Stimulated activated CD4-positive, alpha-beta T cell treated with anti-CD3 and anti-CD28 coated beads, Interleukin-12 subunit alpha, Interleukin-12 subunit beta, amount 100 ng/mL, for 4 hours (primary cell): ENCODE results near the gene BMP8A.
A peak's percentile ranks its signal among the peaks of the same experiment; 100 is the strongest.
"Not testable (repeated sequence)": the region's sequence is repeated elsewhere in the genome, so short reads cannot be mapped to it uniquely, and the experiment has no call there.

Experiments used
- DNase-seq: peaks from one replicate; pipeline ENCODE4 v3.0.0-alpha.2; 2020

BMP8A gene

GRCh38 chr1:39484564-39484963 lies 6.9 kb upstream of the BMP8A start:
- no peak for DNase-seq

GRCh38 chr1:39485046-39485803 lies 6.2 kb upstream of the BMP8A start:
- no peak for DNase-seq

GRCh38 chr1:39488012-39488545 lies 3.4 kb upstream of the BMP8A start:
- DNase-seq: no peak

- no peak for DNase-seq
Observed at GRCh38 chr1:39488793-39489566, 2.5 kb upstream of the BMP8A start.

GRCh38 chr1:39489567-39490239 lies 1.7 kb upstream of the BMP8A start:
- no peak for DNase-seq

- DNase-seq: peak; percentile 19
Observed at GRCh38 chr1:39490596-39491145, 765 bp upstream of the BMP8A start.

GRCh38 chr1:39492118-39493042 lies 944 bp downstream of the BMP8A start:
- DNase-seq: not testable (repeated sequence)

- not testable (repeated sequence) for DNase-seq
Observed at GRCh38 chr1:39493043-39493810, 1.8 kb downstream of the BMP8A start.

- DNase-seq: no peak
Observed at GRCh38 chr1:39494671-39495410, 3.4 kb downstream of the BMP8A start.

GRCh38 chr1:39496520-39496919 lies 5.1 kb downstream of the BMP8A start:
- DNase-seq: not testable (repeated sequence)

- DNase-seq: no peak
Observed at GRCh38 chr1:39497585-39497984, 6.1 kb downstream of the BMP8A start.

GRCh38 chr1:39498096-39498710 lies 6.8 kb downstream of the BMP8A start:
- DNase-seq: not testable (repeated sequence)

- not testable (repeated sequence) for DNase-seq
Observed at GRCh38 chr1:39498821-39499220, 7.4 kb downstream of the BMP8A start.

- DNase-seq: no peak
Observed at GRCh38 chr1:39499668-39500067, 8.2 kb downstream of the BMP8A start.

GRCh38 chr1:39500862-39501389 lies 9.5 kb downstream of the BMP8A start:
- DNase-seq: no peak

GRCh38 chr1:39501666-39502065 lies 10.2 kb downstream of the BMP8A start:
- no peak for DNase-seq

GRCh38 chr1:39504436-39504835 lies 13.0 kb downstream of the BMP8A start:
- not testable (repeated sequence) for DNase-seq

GRCh38 chr1:39505289-39505688 lies 13.9 kb downstream of the BMP8A start:
- no peak for DNase-seq

- no peak for DNase-seq
Observed at GRCh38 chr1:39507230-39507928, 15.9 kb downstream of the BMP8A start.
